Measurements from ENCODE around the gene RIMBP3C. TPM values are rescaled to one million over a fixed set of nuclear protein-coding genes. Genes with fewer than 3 reads are reported as not detected.
"Not testable (repeated sequence)": the region's sequence is repeated elsewhere in the genome, so short reads cannot be mapped to it uniquely, and the experiment has no call there.

Gene RIMBP3C
- total and polyA plus RNA-seq, 2 donors: 0.26 TPM; not detected in 1

DNA sequence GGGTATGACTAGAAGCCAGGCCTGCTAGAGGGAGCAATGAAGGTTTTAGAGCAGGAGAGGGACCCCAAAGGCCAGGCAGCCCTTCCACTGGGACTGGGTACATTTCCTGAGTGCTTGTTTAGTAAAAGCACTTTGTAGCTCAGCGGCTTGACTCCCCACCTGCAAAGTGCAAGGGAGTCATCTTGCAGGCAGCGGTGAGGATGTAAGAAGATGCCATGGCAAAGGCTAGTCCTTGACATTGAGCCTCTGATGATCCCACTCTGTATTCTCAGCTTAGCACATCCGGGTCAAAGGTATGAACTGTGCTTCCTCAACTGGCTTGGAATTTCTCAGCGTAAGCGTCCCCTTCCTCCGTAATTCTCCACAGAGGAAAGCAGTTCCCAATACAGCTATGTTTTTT lies 13.2 kb upstream of the RIMBP3C start:
- no peak for DNase-seq (ENCODE audit: extremely low spot score)
- H3K4me3 ChIP-seq (ENCODE audit: low read depth, low read length): no peak overlapping the region
- no peaks in the 10 kb centered on the region for H3K4me1 ChIP-seq (ENCODE audit: insufficient read depth)
- no peak overlapping the region for H3K27ac ChIP-seq (ENCODE audit: low read depth)
- 80% methylated on average over 6 of the region's 6 CpGs for WGBS
- H3K36me3 ChIP-seq (ENCODE audit: insufficient read depth): no peaks in the 10 kb centered on the region

GRCh38 chr22:21563912-21564311 lies 12.7 kb upstream of the RIMBP3C start:
- Histone ChIP-seq H3K4me1 (ENCODE audit: insufficient read depth) (no peaks in the 10 kb centered on the region), H3K27ac (ENCODE audit: low read depth) (no peak overlapping the region), H3K36me3 (ENCODE audit: insufficient read depth) (no peaks in the 10 kb centered on the region), H3K4me3 (ENCODE audit: low read depth, low read length) (no peak overlapping the region)
- 94% methylated on average over 8 of the region's 8 CpGs for WGBS
- no peak for DNase-seq (ENCODE audit: extremely low spot score)

DNA sequence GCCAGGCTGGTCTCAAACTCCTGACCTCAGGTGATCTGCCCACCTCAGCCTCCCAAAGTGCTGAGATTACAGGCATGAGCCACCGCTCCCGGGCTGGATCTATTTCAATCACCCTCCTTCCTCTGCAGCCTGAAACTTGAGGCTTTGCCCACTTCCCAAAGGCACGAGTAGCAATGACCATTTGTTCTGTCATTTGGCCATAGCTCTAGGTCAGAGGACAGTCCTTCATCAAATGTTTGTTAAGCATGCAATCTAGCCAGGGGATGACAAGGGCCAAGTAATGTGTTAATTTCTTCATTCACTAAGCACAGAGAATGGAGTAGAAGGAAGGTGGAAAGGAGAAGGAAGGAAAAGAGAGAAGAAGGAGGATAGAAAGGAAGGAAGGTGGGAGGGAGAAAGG lies 9.4 kb upstream of the RIMBP3C start:
- H3K36me3 ChIP-seq (ENCODE audit: insufficient read depth); H3K4me3 ChIP-seq (ENCODE audit: low read depth, low read length); H3K4me1 ChIP-seq (ENCODE audit: insufficient read depth); DNase-seq (ENCODE audit: extremely low spot score); H3K27ac ChIP-seq (ENCODE audit: low read depth): not testable (repeated sequence)
- WGBS: no CpG with 5 or more reads among the region's 3 CpGs

- not testable (repeated sequence) for H3K4me1 ChIP-seq (ENCODE audit: insufficient read depth); H3K4me3 ChIP-seq (ENCODE audit: low read depth, low read length); DNase-seq (ENCODE audit: extremely low spot score); H3K36me3 ChIP-seq (ENCODE audit: insufficient read depth); H3K27ac ChIP-seq (ENCODE audit: low read depth)
- 61% methylated on average over 6 of the region's 10 CpGs for WGBS
Observed at GRCh38 chr22:21559345-21560125, 8.3 kb upstream of the RIMBP3C start.

GRCh38 chr22:21550678-21551047 lies 598 bp downstream of the RIMBP3C start:
- not testable (repeated sequence) for H3K36me3 ChIP-seq (ENCODE audit: insufficient read depth); H3K27ac ChIP-seq (ENCODE audit: low read depth); DNase-seq (ENCODE audit: extremely low spot score); H3K4me3 ChIP-seq (ENCODE audit: low read depth, low read length); H3K4me1 ChIP-seq (ENCODE audit: insufficient read depth)
- whole genome bisulfite sequencing: no CpG with 5 or more reads among the region's 44 CpGs

DNA sequence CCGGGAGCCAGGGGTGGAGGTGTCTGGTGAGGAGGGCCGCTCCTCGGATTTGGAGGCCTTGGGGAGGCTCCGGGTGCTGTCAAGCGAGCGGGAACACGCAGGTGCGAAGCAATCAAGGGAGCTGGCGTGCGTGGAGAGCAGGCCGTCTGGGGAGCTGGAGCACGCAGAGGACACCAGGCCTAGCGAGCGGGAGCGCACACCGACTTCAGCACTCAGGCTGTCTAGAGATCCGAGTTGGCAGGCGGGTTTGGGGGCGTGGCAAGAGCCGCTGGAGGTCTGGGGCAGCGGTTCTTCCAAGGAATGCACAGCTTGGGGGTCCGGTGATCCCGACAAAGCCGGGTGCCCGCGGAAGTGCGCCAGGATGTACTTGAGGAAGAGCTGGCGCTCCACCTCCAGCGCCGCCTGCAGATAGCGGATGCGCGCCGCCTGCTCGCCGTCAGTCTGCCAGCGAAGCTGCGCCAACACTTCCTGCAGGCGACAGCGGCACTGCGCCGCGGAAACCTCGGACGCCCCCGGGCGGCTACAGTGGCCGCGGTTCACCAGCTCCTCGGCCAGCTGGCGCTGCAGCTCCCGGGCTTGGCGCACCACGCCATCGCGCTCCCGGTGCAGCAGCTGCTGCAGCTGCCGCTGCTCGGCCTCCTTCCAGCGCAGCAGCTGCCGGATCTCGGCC lies 1.1 kb downstream of the RIMBP3C start:
- H3K36me3 ChIP-seq (ENCODE audit: insufficient read depth); H3K4me1 ChIP-seq (ENCODE audit: insufficient read depth); H3K27ac ChIP-seq (ENCODE audit: low read depth); DNase-seq (ENCODE audit: extremely low spot score); H3K4me3 ChIP-seq (ENCODE audit: low read depth, low read length): not testable (repeated sequence)
- no CpG with 5 or more reads among the region's 62 CpGs for WGBS

- H3K27ac ChIP-seq (ENCODE audit: low read depth); H3K36me3 ChIP-seq (ENCODE audit: insufficient read depth); DNase-seq (ENCODE audit: extremely low spot score); H3K4me1 ChIP-seq (ENCODE audit: insufficient read depth); H3K4me3 ChIP-seq (ENCODE audit: low read depth, low read length): not testable (repeated sequence)
- WGBS: no CpG with 5 or more reads among the region's 38 CpGs
Observed at GRCh38 chr22:21549558-21549957, 1.7 kb downstream of the RIMBP3C start.

DNA sequence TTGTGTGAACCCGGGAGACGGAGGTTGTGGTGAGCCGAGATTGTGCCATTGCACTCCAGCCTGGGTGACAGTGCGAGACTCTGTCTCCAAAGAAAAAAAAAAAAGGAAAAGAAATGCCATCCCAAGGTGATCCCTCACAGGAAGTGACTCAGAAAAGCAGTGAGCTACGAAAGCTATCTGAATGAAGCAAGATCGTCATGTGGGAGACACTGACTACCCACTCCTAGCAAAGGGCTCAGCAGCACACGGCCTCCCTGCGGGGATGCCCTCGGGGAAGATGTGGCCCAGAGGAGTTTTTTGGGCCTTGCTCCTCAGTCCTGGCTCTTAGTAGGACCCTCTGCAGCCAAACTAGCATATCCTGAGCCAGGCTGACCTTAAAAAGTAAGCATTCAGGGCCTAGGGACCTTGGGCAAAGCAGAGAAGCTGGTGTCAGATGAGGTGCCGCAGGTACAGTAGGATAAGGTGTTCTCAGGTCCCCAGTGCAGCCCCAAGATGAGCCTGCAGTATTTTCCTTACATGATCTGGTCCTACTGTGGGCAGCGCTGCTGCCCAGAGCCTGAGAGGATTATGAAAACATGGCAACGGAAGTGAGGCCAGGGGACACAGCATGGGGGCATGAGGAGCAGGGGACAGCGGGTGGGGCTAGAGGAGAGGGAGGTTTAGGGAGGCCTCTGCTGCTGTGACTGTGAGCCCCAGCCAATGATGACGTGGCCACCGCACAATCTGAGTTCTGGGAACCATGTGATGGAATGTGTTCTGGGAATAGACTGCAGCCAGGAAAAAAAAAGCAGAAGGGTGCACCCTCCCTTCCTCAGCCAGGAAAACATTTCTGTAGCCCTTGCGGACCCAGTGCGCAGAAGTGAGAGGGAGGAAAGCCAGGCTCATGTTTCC lies 6.6 kb downstream of the RIMBP3C start:
- WGBS: 95% methylated on average over 1 of the region's 17 CpGs
- DNase-seq (ENCODE audit: extremely low spot score): not testable (repeated sequence)

GRCh38 chr22:21539862-21540261 lies 11.4 kb downstream of the RIMBP3C start:
- WGBS: no CpG with 5 or more reads among the region's 7 CpGs
- not testable (repeated sequence) for H3K27ac ChIP-seq (ENCODE audit: low read depth); H3K4me3 ChIP-seq (ENCODE audit: low read depth, low read length); DNase-seq (ENCODE audit: extremely low spot score); H3K4me1 ChIP-seq (ENCODE audit: insufficient read depth); H3K36me3 ChIP-seq (ENCODE audit: insufficient read depth)

More for the DNA sequence above, 6.6 kb downstream of the RIMBP3C start:
- H3K4me1 ChIP-seq (ENCODE audit: insufficient read depth); H3K36me3 ChIP-seq (ENCODE audit: insufficient read depth); H3K4me3 ChIP-seq (ENCODE audit: low read depth, low read length); H3K27ac ChIP-seq (ENCODE audit: low read depth): not testable (repeated sequence)

DNA sequence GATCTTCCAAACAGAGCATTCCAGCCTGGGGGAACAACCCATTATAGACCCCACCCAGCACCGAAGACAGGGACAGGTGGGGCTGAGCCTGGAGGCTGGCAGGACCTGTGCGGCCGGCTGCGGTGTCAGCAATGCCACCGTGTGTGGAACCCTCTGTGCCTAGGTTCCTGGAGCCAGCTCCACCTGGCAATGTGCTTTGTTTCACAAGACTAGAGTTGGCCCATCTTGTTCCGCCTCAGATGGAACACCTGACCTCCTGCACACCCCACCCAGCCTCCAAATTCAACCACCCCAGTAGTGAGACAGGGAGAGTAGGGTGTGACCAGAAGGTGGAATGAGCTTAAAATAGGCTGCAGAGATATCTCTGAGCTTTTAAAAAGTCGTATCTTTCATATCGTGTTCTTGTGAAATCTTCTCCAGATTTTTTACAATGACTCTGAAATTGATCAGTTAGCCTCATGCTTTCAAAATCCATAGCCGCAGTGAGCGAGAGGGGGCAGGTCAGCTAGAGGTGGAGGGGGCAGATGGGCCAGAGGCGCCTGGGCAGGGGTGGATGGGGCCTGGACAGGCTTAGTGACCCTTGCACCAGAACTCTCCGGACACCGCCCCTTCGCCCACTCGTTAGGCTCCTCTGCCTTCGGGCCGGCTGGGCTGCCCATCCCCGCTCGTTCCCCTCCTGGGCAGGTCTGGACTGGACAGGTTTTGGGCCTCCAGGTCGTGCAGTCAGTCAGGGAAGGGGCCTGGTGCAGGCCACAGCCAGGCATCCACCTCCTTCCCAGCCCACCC lies 18.2 kb downstream of the RIMBP3C start:
- H3K4me1 ChIP-seq (ENCODE audit: insufficient read depth); H3K4me3 ChIP-seq (ENCODE audit: low read depth, low read length); H3K27ac ChIP-seq (ENCODE audit: low read depth); DNase-seq (ENCODE audit: extremely low spot score); H3K36me3 ChIP-seq (ENCODE audit: insufficient read depth): not testable (repeated sequence)
- WGBS: no CpG with 5 or more reads among the region's 20 CpGs

DNA sequence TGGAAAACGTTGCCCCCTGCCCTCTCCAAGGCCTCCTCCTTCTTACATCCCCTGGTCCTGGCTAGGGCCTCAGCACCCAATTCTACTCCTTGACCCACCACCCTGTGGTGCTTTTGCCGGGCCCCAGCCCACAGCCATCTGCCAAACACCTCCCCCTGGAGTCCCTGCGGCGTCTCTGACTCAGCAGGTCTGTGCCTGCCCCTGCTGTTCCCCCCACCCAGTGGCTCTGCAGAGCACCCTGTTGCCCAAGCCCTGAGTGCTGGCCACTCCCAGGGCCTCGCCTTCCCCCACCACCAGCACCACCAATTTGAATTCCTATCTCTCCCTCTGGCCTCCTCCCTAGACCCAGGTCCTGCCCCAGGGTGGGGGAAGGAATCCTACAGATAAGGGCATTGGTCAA lies 19.7 kb downstream of the RIMBP3C start:
- H3K27ac ChIP-seq (ENCODE audit: low read depth); H3K36me3 ChIP-seq (ENCODE audit: insufficient read depth); H3K4me1 ChIP-seq (ENCODE audit: insufficient read depth); H3K4me3 ChIP-seq (ENCODE audit: low read depth, low read length); DNase-seq (ENCODE audit: extremely low spot score): not testable (repeated sequence)
- WGBS: no CpG with 5 or more reads among the region's 5 CpGs

GRCh38 chr22:21526705-21527500 lies 24.4 kb downstream of the RIMBP3C start:
- H3K36me3 ChIP-seq (ENCODE audit: insufficient read depth); H3K4me1 ChIP-seq (ENCODE audit: insufficient read depth); H3K27ac ChIP-seq (ENCODE audit: low read depth); H3K4me3 ChIP-seq (ENCODE audit: low read depth, low read length); DNase-seq (ENCODE audit: extremely low spot score): not testable (repeated sequence)
- no CpG with 5 or more reads among the region's 6 CpGs for WGBS

All from urinary bladder (tissue), 4 donors.